CD4-positive, alpha-beta memory T cell (primary cell): ENCODE measurements around the gene RABGEF1. TPM values are rescaled to one million over a fixed set of nuclear protein-coding genes. Genes with fewer than 3 reads are reported as not detected.
"Not testable (repeated sequence)": the region's sequence is repeated elsewhere in the genome, so short reads cannot be mapped to it uniquely, and the experiment has no call there.

ENCODE experiments used
- CTCF ChIA-PET: fragments of 350-600 bp; sonication (Branson Sonifier 250); formaldehyde crosslinking; loops from one replicate; lab custom pipeline; 2021; ENCODE audit warnings: inconsistent platforms; ENCODE audit not compliant: partially characterized antibody; lab: Charles Lee
- POLR2A ChIA-PET: fragments of 350-600 bp; sonication (Branson Sonifier 250); formaldehyde crosslinking; loops from one replicate; lab custom pipeline; 2021; ENCODE audit not compliant: partially characterized antibody; lab: Charles Lee
- DNase-seq, 5 donors: peaks; one replicate each; pipeline versions ENCODE4 v3.0.0 to v3.0.0-alpha.2; 2020 to 2022; ENCODE audit warnings: mixed read lengths in 1 of 5
- H3K27ac ChIP-seq: one replicate; pipeline ENCODE4 v1.7.0; 2013; ENCODE audit warnings: low read depth, low read length
- H3K27me3 ChIP-seq: 2 replicates; pipeline ENCODE4 v1.7.0; 2013; ENCODE audit warnings: mild to moderate bottlenecking, low read length, moderate library complexity; ENCODE audit not compliant: insufficient read depth
- H3K36me3 ChIP-seq: 2 replicates; pipeline ENCODE4 v1.7.0; 2013; ENCODE audit warnings: mild to moderate bottlenecking, low read length, moderate library complexity; ENCODE audit not compliant: insufficient read depth
- H3K4me1 ChIP-seq: 2 replicates; pipeline ENCODE4 v1.7.0; 2013; ENCODE audit warnings: mild to moderate bottlenecking, low read length, moderate library complexity; ENCODE audit not compliant: insufficient read depth
- H3K4me3 ChIP-seq, 2 donors: one replicate each; pipeline ENCODE4 v1.7.0; 2013; ENCODE audit warnings: low read length in 2 of 2, mild to moderate bottlenecking in 1 of 2
- H3K9me3 ChIP-seq, 2 donors: one replicate each; pipeline ENCODE4 v1.7.0; 2013; ENCODE audit warnings: low read length in 2 of 2, control low read depth in 1 of 2; ENCODE audit not compliant: control insufficient read depth in 1 of 2
- H3K27ac Mint-ChIP-seq, 7 donors: one replicate each; pipeline ENCODE4 v1.8.0; 2020 to 2021; ENCODE audit warnings: mixed read lengths in 7 of 7, mild to moderate bottlenecking in 6 of 7, inconsistent platforms in 3 of 7, moderate library complexity in 3 of 7
- H3K27me3 Mint-ChIP-seq, 2 donors: one replicate each; pipeline ENCODE4 v1.8.0; 2020 to 2021; ENCODE audit warnings: mixed read lengths in 2 of 2
- H3K36me3 Mint-ChIP-seq, 2 donors: one replicate each; pipeline ENCODE4 v1.8.0; 2020 to 2021; ENCODE audit warnings: mixed read lengths in 2 of 2, inconsistent platforms in 1 of 2, mild to moderate bottlenecking in 1 of 2
- H3K4me1 Mint-ChIP-seq, 4 donors: one replicate each; pipeline ENCODE4 v1.8.0; 2020 to 2021; ENCODE audit warnings: mixed read lengths in 4 of 4, mild to moderate bottlenecking in 1 of 4
- H3K4me3 Mint-ChIP-seq, 8 donors: one replicate each; pipeline ENCODE4 v1.8.0; 2020 to 2021; ENCODE audit warnings: mixed read lengths in 8 of 8, mild to moderate bottlenecking in 7 of 8, moderate library complexity in 6 of 8, inconsistent platforms in 3 of 8
- H3K9me3 Mint-ChIP-seq, 8 donors: one replicate each; pipeline ENCODE4 v1.8.0; 2020 to 2021; ENCODE audit warnings: mixed read lengths in 8 of 8, mild to moderate bottlenecking in 5 of 8, inconsistent platforms in 3 of 8, moderate library complexity in 1 of 8
- intact Hi-C: fragments of 100-400 bp; cut with micrococcal nuclease; formaldehyde crosslinking; loops from one replicate; pipeline ENCODE4 v1.15.1; 2023
- polyA plus RNA-seq, 2 donors: library from polyadenylated mRNA; unstranded; fragments of 300-500 nt; fragmentation: Illumina TruSeq; gene quantifications; one replicate each; pipeline ENCODE4 v1.2.3, GENCODE V29; 2021
- total RNA-seq, 2 experiments: library from RNA; stranded (reverse); gene quantifications; one replicate each; pipeline ENCODE4 v1.2.3, GENCODE V29; 2021

The RABGEF1 gene
- total and polyA plus RNA-seq, 4 experiments from 2014 or later: 16.2 to 28.6 (median 22.4) TPM

GRCh38 chr7:66747881-66748511 lies 7.5 kb downstream of the RABGEF1 start:
- no peaks in the 10 kb centered on the region for H3K9me3 ChIP-seq
- Mint-ChIP-seq H3K27me3 (no peaks in the 10 kb centered on the region), H3K36me3 (peaks cover 0 to 7% of the 10 kb centered on the region in 2 donors), H3K4me1 (peaks cover 19 to 39% (median 28%) of the 10 kb centered on the region in 4 donors), H3K4me3 (no peak overlapping the region), H3K27ac (peak overlapping the region in 2 of 7 donors; percentile 19 to 55), H3K9me3 (no peaks in the 10 kb centered on the region)
- no peak overlapping the region for H3K27ac ChIP-seq
- no peaks in the 10 kb centered on the region for H3K4me1 ChIP-seq
- H3K4me3 ChIP-seq: no peak overlapping the region
- H3K27me3 ChIP-seq: no peaks in the 10 kb centered on the region
- no peak for DNase-seq
- CTCF ChIA-PET: no interaction called here
- intact Hi-C loops: loop anchor here (10.0 kb wide), 1 partner anchor 1953 kb away; the partner anchor contains the start of gene ZNF138
- POLR2A ChIA-PET: no interaction called here
- H3K36me3 ChIP-seq: no peaks in the 10 kb centered on the region

GRCh38 chr7:66748791-66749190 lies 8.3 kb downstream of the RABGEF1 start:
- Mint-ChIP-seq H3K9me3 (no peaks in the 10 kb centered on the region), H3K4me1 (peaks cover 19 to 43% (median 30%) of the 10 kb centered on the region in 4 donors), H3K36me3 (peaks cover 0 to 7% of the 10 kb centered on the region in 2 donors), H3K27ac (peak overlapping the region in 1 of 7 donors; percentile 1), H3K4me3 (no peak overlapping the region), H3K27me3 (no peaks in the 10 kb centered on the region)
- CTCF ChIA-PET: no interaction called here
- DNase-seq: no peak
- no peaks in the 10 kb centered on the region for H3K9me3 ChIP-seq
- intact Hi-C loops: loop anchor here (10.0 kb wide), 1 partner anchor 1954 kb away; the partner anchor contains the start of gene ZNF138
- H3K4me1 ChIP-seq: no peaks in the 10 kb centered on the region
- H3K27ac ChIP-seq: no peak overlapping the region
- no peaks in the 10 kb centered on the region for H3K36me3 ChIP-seq
- no peaks in the 10 kb centered on the region for H3K27me3 ChIP-seq
- H3K4me3 ChIP-seq: no peak overlapping the region
- POLR2A ChIA-PET: no interaction called here

- H3K9me3 Mint-ChIP-seq: no peaks in the 10 kb centered on the region
- H3K4me3 Mint-ChIP-seq: no peak overlapping the region
- Histone ChIP-seq H3K4me3 (no peak overlapping the region), H3K36me3 (no peaks in the 10 kb centered on the region), H3K9me3 (no peaks in the 10 kb centered on the region), H3K27ac (no peak overlapping the region), H3K4me1 (no peaks in the 10 kb centered on the region), H3K27me3 (no peaks in the 10 kb centered on the region)
- intact Hi-C loops: no loop called here
- no peak for DNase-seq
- peaks cover 20 to 53% (median 37%) of the 10 kb centered on the region in 4 donors for H3K4me1 Mint-ChIP-seq
- ChIA-PET POLR2A (interaction anchor here (0.6 kb wide), 1 partner anchor 94 kb away, joined by 3 read pairs; no protein-coding TSS in a partner anchor), CTCF (interaction anchor here (0.7 kb wide), 1 partner anchor 20 kb away, joined by 3 read pairs; no protein-coding TSS in a partner anchor)
- peaks cover 0 to 6% of the 10 kb centered on the region in 2 donors for H3K36me3 Mint-ChIP-seq
- H3K27me3 Mint-ChIP-seq: no peaks in the 10 kb centered on the region
- no peak overlapping the region for H3K27ac Mint-ChIP-seq
These were observed 11.4 kb downstream of the RABGEF1 start for GRCh38 chr7:66751945-66752344.

- CTCF ChIA-PET: interaction anchor here (1.2 kb wide), 1 partner anchor 17 kb away, joined by 3 read pairs; no protein-coding TSS in a partner anchor
- no peaks in the 10 kb centered on the region for H3K9me3 Mint-ChIP-seq
- Histone ChIP-seq H3K36me3 (no peaks in the 10 kb centered on the region), H3K27me3 (no peaks in the 10 kb centered on the region), H3K9me3 (no peaks in the 10 kb centered on the region), H3K4me1 (peaks cover 11% of the 10 kb centered on the region), H3K27ac (no peak overlapping the region), H3K4me3 (no peak overlapping the region)
- H3K4me3 Mint-ChIP-seq: no peak overlapping the region
- intact Hi-C loops: no loop called here
- H3K27me3 Mint-ChIP-seq: no peaks in the 10 kb centered on the region
- H3K4me1 Mint-ChIP-seq: peaks cover 22 to 56% (median 39%) of the 10 kb centered on the region in 4 donors
- H3K27ac Mint-ChIP-seq: no peak overlapping the region
- no peak for DNase-seq
- POLR2A ChIA-PET: no interaction called here
- peaks cover 4 to 6% of the 10 kb centered on the region in 2 donors for H3K36me3 Mint-ChIP-seq
These were observed 14.0 kb downstream of the RABGEF1 start for GRCh38 chr7:66754541-66754940.

- intact Hi-C loops, H3K9me3 Mint-ChIP-seq, DNase-seq, H3K27ac Mint-ChIP-seq, H3K9me3 ChIP-seq, H3K27me3 Mint-ChIP-seq, POLR2A ChIA-PET, H3K27ac ChIP-seq, H3K36me3 Mint-ChIP-seq, H3K27me3 ChIP-seq, H3K4me3 Mint-ChIP-seq, H3K4me3 ChIP-seq, H3K36me3 ChIP-seq: not testable (repeated sequence)
- H3K4me1 Mint-ChIP-seq: peaks cover 20 to 55% (median 38%) of the 10 kb centered on the region in 4 donors
- peaks cover 11% of the 10 kb centered on the region for H3K4me1 ChIP-seq
- CTCF ChIA-PET: interaction anchor here (1.2 kb wide), 1 partner anchor 18 kb away, joined by 3 read pairs; no protein-coding TSS in a partner anchor
These were observed 14.5 kb downstream of the RABGEF1 start for GRCh38 chr7:66755059-66755458.

GRCh38 chr7:66756227-66756626 lies 15.7 kb downstream of the RABGEF1 start:
- H3K9me3 ChIP-seq, DNase-seq, H3K27ac ChIP-seq, H3K27me3 Mint-ChIP-seq, intact Hi-C loops, H3K4me3 Mint-ChIP-seq, POLR2A ChIA-PET, H3K36me3 ChIP-seq, H3K4me3 ChIP-seq, H3K9me3 Mint-ChIP-seq, CTCF ChIA-PET, H3K27me3 ChIP-seq, H3K36me3 Mint-ChIP-seq: not testable (repeated sequence)
- peaks cover 11% of the 10 kb centered on the region for H3K4me1 ChIP-seq
- peaks cover 19 to 52% (median 36%) of the 10 kb centered on the region in 4 donors for H3K4me1 Mint-ChIP-seq
- peak overlapping the region in 2 of 7 donors; percentile 47 to 62 for H3K27ac Mint-ChIP-seq

- Histone ChIP-seq H3K27ac (no peak overlapping the region), H3K36me3 (no peaks in the 10 kb centered on the region), H3K4me3 (no peak overlapping the region), H3K27me3 (no peaks in the 10 kb centered on the region), H3K4me1 (peaks cover 11% of the 10 kb centered on the region), H3K9me3 (no peaks in the 10 kb centered on the region)
- intact Hi-C loops: no loop called here
- POLR2A ChIA-PET: no interaction called here
- DNase-seq: no peak
- H3K4me3 Mint-ChIP-seq: no peak overlapping the region
- peaks cover 4 to 9% of the 10 kb centered on the region in 2 donors for H3K36me3 Mint-ChIP-seq
- no peak overlapping the region for H3K27ac Mint-ChIP-seq
- CTCF ChIA-PET: no interaction called here
- no peaks in the 10 kb centered on the region for H3K27me3 Mint-ChIP-seq
- peaks cover 17 to 50% (median 34%) of the 10 kb centered on the region in 4 donors for H3K4me1 Mint-ChIP-seq
- no peaks in the 10 kb centered on the region for H3K9me3 Mint-ChIP-seq
These were observed 16.4 kb downstream of the RABGEF1 start for GRCh38 chr7:66756889-66757288.
